VCaP (cell line): ENCODE measurements around the gene TMEM59.

Experiments used
- H3K27ac ChIP-seq: fragments of 450-650 bp; 2 replicates; pipeline ENCODE4 v1.5.1; 2017
- TF ChIP-seq, protein P1 (sequence below): fragments of 450-650 bp; conservative IDR thresholded peaks from 2 replicates; pipeline ENCODE4 v1.5.1; 2017; ENCODE audit warnings: mild to moderate bottlenecking, moderate library complexity

Gene TMEM59

DNA sequence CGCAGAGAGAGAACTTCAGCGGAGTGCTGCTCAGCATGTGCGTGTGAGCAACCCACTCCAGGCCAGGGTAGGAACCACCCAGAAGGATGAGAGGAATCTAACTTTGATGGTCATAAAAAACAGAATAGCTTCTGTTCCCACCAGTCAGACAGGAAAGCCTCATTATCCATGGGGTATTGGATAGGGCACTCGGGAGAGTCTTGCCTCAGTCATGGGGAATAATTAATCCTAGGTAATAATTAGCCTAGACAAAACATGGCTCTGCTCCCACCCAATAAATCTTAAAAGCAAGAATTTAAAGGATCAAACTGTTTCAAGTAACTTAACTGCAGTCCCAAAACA is 70.3 kb downstream of the TMEM59 start:
- TF ChIP-seq, protein P1, sequence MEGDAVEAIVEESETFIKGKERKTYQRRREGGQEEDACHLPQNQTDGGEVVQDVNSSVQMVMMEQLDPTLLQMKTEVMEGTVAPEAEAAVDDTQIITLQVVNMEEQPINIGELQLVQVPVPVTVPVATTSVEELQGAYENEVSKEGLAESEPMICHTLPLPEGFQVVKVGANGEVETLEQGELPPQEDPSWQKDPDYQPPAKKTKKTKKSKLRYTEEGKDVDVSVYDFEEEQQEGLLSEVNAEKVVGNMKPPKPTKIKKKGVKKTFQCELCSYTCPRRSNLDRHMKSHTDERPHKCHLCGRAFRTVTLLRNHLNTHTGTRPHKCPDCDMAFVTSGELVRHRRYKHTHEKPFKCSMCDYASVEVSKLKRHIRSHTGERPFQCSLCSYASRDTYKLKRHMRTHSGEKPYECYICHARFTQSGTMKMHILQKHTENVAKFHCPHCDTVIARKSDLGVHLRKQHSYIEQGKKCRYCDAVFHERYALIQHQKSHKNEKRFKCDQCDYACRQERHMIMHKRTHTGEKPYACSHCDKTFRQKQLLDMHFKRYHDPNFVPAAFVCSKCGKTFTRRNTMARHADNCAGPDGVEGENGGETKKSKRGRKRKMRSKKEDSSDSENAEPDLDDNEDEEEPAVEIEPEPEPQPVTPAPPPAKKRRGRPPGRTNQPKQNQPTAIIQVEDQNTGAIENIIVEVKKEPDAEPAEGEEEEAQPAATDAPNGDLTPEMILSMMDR: no peak
- peak overlapping the region; percentile 68 for H3K27ac ChIP-seq

DNA sequence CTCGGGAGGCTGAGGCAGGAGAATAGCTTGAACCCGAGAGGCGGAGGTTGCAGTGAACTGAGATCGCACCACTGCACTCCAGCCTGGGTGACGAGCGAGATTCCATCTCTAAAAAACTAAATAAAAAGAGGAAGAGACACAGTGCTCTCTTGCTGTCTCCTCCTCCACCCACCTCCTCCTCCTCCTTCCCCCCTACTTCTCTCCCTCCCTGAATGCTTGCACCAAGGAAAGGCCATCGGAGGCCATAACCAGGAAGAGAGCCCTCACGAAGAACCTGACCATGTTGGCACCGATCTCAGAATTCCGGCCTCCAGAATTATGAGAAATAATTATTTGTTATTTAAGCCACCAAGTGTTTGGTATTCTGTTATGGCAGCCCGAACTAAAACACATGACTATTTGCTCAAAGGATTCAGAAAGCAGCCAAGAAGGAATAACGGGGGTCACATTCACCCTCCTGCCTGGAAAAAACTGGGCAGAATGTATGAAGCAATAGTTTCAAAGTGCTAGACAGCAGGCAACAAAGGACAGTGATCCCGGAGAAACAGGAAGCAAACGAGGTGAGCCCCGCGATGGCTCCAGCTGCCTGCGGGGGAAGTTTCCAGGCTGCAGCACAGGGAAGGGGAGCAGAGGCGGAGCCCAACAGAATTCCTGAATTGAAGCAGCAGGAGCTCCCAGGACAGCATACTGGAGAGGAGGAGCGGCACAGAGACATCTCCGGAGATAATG is 70.8 kb downstream of the TMEM59 start:
- TF ChIP-seq, protein P1: no peak
- H3K27ac ChIP-seq: peak overlapping the region; percentile 68

DNA sequence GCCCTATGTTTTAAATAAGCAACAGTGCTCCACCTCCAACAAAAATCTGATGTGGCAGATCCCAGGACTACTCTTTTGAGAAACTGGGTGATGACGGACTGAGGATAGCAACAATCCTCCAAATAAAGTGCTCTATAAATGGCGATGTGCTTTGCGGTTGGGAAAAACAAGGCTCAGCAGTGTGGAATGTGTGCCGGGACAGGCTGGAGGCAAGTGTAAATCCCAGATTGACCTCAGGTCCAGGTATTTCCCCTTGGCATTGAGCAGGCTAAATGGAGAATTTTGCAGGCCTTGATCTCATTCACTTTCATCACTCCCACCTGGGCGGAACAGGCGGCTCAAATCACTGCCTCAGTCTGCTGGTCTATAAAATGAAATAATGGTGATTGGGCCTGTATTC is 71.8 kb downstream of the TMEM59 start:
- TF ChIP-seq, protein P1: no peak
- H3K27ac ChIP-seq: no peak overlapping the region

DNA sequence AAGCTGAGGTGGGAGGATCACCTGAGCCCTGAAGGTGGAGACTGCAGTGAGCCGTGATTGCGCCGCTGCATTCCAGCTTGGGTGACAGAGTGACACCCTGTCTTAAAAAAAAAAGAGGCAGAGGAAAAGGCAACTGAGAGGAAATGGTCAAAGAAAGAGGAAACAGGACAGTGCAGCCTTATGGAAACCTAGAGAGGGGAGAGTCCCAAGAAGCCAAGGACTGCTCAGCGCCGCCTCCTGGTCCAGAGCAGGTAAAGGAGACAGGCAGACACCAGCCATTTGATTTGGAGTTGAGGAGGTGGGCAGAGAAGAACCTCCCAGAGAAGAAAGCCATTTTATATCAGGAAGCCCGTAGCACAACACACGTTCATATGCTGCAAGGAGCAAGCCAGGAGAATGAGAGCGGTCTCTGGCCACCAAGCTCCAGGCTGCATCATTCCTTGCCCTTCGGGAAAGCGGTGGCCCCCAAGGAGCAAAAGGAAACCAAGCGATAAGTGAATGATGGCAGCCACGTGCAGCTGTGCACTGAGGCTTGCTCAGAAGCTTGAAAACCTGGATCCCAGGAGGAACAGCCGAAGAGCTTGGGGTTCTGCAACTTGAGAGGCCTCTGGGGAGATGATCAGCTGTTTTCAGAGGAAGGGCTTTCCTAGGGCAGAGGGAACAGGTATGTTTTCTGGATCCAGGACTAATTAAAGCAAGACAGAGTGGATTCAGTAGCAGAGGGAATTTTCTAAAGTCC is 73.1 kb downstream of the TMEM59 start:
- TF ChIP-seq, protein P1: no peak
- no peak overlapping the region for H3K27ac ChIP-seq
